ENCODE measurements around the gene ATP6V1C2.

ATP6V1C2 gene

GRCh38 chr2:10787176-10787968 lies 65.9 kb downstream of the ATP6V1C2 start:
- peak; percentile 30 for TF ChIP-seq CTCF (IDR thresholded peaks at IDR 0.05; ENCODE audit: low read depth, low read length, missing control alignments)
- no peak overlapping the region for H3K4me3 ChIP-seq (replicated peaks; ENCODE audit: low read depth, low read length)
- no peak for DNase-seq (ENCODE audit: extremely low read depth, low read depth)

DNA sequence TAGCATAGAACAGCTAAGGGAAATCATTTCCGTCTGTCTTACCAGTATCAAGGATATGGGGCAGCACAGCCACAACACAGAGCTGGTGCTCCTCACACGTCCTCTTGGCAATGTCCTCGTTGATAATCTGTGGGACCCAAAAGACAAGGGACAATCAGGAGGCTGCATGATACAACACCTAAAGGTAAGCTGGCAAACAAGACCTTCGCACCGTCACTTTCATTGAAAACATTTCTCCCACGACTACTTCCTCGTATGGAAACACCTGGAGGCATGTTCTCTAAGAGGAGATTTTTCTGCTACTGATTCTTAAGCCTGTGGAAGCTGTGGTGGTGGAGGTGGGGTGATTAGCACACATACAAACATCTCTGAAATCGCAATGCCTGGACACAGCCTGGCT lies 67.4 kb downstream of the ATP6V1C2 start:
- TF ChIP-seq CTCF (IDR thresholded peaks at IDR 0.05; ENCODE audit: low read depth, low read length, missing control alignments), result no peak
- H3K4me3 ChIP-seq (replicated peaks; ENCODE audit: low read depth, low read length), result no peak overlapping the region

DNA sequence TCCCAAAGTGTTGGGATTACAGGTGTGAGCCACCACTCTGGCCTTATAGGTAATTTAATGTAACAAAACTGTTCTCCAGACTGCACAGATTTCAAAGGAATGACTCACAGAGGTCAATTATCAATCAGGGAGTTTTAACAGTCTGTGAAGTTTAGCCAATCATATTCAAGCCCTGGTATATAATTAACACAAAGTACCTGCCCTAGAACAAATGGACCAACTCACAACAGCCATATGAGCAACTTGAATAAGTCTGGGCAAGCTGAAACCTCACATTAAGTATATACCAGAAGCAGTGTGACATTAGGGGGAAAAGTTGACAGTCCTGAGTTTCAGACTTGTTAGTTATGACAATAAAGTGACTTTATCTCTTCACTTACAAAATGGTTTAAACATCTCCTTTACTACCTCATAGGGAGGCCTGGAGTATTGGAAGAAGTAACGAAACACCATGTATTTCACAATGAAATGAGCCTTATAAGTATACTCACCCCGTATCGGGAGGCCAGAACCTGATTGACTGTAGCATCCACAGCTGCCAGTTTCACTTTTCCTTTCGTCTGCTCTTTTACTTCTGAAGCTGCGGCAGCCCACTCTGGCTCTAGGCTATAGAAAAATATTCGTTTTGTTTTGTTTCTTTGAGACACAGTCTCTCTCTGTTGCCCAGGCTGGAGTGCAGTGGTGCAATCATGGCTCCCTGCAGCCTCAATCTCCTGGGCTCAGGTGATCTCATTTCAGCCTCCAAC lies 69.0 kb downstream of the ATP6V1C2 start:
- no peak overlapping the region for H3K4me3 ChIP-seq (replicated peaks; ENCODE audit: low read depth, low read length)
- no peak for DNase-seq (ENCODE audit: extremely low read depth, low read depth)
- TF ChIP-seq CTCF (IDR thresholded peaks at IDR 0.05; ENCODE audit: low read depth, low read length, missing control alignments), result no peak

More for the DNA sequence above, 67.4 kb downstream of the ATP6V1C2 start:
- DNase-seq (ENCODE audit: extremely low read depth, low read depth), result no peak

GRCh38 chr2:10792001-10792634 lies 70.7 kb downstream of the ATP6V1C2 start:
- TF ChIP-seq CTCF (IDR thresholded peaks at IDR 0.05; ENCODE audit: low read depth, low read length, missing control alignments), result no peak
- no peak for DNase-seq (ENCODE audit: extremely low read depth, low read depth)
- no peak overlapping the region for H3K4me3 ChIP-seq (replicated peaks; ENCODE audit: low read depth, low read length)

- DNase-seq (ENCODE audit: extremely low read depth, low read depth), result no peak
- TF ChIP-seq CTCF (IDR thresholded peaks at IDR 0.05; ENCODE audit: low read depth, low read length, missing control alignments), result peak; percentile 11
- H3K4me3 ChIP-seq (replicated peaks; ENCODE audit: low read depth, low read length), result no peak overlapping the region
These were observed 71.4 kb downstream of the ATP6V1C2 start for GRCh38 chr2:10792660-10793400.

DNA sequence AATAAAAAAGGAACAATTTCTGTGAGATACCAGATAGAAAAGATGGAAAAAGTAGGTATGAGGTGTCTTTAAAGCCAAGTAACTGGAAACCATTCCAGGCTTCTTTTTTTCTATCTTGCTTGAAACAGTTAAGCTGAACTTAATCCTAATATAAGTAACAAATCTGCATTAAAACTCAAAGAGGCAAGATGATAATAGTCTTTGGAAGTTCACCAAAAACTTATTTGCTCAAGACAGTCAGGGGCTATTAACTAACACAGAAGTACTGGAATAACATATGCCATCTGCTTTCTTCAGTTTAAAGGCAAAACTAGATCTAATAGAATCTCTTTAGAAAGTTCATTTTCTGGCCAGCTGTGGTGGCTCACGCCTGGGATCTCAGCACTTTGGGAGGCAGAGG lies 72.4 kb downstream of the ATP6V1C2 start:
- DNase-seq (ENCODE audit: extremely low read depth, low read depth), result no peak
- H3K4me3 ChIP-seq (replicated peaks; ENCODE audit: low read depth, low read length), result no peak overlapping the region
- TF ChIP-seq CTCF (IDR thresholded peaks at IDR 0.05; ENCODE audit: low read depth, low read length, missing control alignments), result no peak

Measured in HFF-Myc (cell line).